RWPE2 (cell line): ENCODE results near the gene OR11G2.
"Not testable (repeated sequence)": the region's sequence is repeated elsewhere in the genome, so short reads cannot be mapped to it uniquely, and the experiment has no call there.

ENCODE experiments used
- ATAC-seq: fragments of 200-7000 bp; cut with Tn5 transposase; 3 replicates; pipeline ENCODE4 v1.9.1; 2021; ENCODE audit warnings: low read depth
- DNase-seq: peaks from one replicate; pipeline ENCODE4 v3.0.0-alpha.2; 2020; ENCODE audit warnings: low spot score
- H3K27ac ChIP-seq: fragments of 450-650 bp; 2 replicates; pipeline ENCODE4 v1.5.1; 2017; ENCODE audit warnings: mild to moderate bottlenecking; ENCODE audit not compliant: poor library complexity, severe bottlenecking
- H3K27me3 ChIP-seq: fragments of 250-450 bp; sonication (Bioruptor Pico); 2 replicates; pipeline ENCODE4 v1.5.1; 2021; ENCODE audit warnings: mild to moderate bottlenecking, moderate library complexity; ENCODE audit not compliant: insufficient read depth, poor library complexity, severe bottlenecking
- H3K36me3 ChIP-seq: fragments of 250-450 bp; sonication (Bioruptor Pico); 2 replicates; pipeline ENCODE4 v1.5.1; 2020; ENCODE audit warnings: low read depth, mild to moderate bottlenecking, moderate library complexity
- H3K4me1 ChIP-seq: fragments of 250-450 bp; sonication (Bioruptor Pico); 2 replicates; pipeline ENCODE4 v1.5.1; 2021; ENCODE audit warnings: mild to moderate bottlenecking, moderate library complexity; ENCODE audit not compliant: insufficient read depth, poor library complexity, severe bottlenecking
- H3K4me3 ChIP-seq: fragments of 250-450 bp; sonication (Bioruptor Pico); 2 replicates; pipeline ENCODE4 v1.5.1; 2021; ENCODE audit warnings: mild to moderate bottlenecking, moderate library complexity; ENCODE audit not compliant: severe bottlenecking
- H3K9me3 ChIP-seq: fragments of 250-450 bp; sonication (Bioruptor Pico); 2 replicates; pipeline ENCODE4 v1.5.1; 2021; ENCODE audit warnings: mild to moderate bottlenecking, moderate library complexity; ENCODE audit not compliant: severe bottlenecking
- TF ChIP-seq, protein P1 (sequence below): fragments of 450-650 bp; IDR thresholded peaks from one replicate; pipeline ENCODE4 v1.5.1; 2017; ENCODE audit warnings: mild to moderate bottlenecking, moderate library complexity; ENCODE audit not compliant: poor library complexity, severe bottlenecking

Gene OR11G2

DNA sequence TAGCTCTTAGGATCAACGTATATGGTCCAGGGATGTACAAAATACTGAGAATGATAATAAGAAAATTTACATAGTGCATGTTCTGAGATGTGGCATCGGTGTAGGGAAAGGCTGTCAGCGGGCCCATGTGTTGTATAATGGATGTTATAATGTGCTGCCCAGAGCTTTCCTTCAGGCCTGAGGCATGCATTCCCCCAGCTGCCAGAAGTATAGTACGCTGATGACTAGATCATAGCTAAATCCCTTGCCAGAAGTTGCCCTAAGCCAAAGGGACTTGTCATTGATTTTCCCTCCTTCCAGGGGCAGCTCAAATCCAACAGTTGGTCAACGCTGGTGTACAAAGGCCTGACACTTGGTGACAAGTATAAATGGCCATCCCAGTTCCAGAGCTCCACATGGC lies 6.5 kb upstream of the OR11G2 start:
- no peak overlapping the region for H3K27ac ChIP-seq
- ATAC-seq = no peak
- no peaks in the 10 kb centered on the region for H3K9me3 ChIP-seq
- no peak overlapping the region for H3K4me3 ChIP-seq
- H3K36me3 ChIP-seq = no peaks in the 10 kb centered on the region
- no peaks in the 10 kb centered on the region for H3K27me3 ChIP-seq
- no peak for DNase-seq
- TF ChIP-seq, protein P1, sequence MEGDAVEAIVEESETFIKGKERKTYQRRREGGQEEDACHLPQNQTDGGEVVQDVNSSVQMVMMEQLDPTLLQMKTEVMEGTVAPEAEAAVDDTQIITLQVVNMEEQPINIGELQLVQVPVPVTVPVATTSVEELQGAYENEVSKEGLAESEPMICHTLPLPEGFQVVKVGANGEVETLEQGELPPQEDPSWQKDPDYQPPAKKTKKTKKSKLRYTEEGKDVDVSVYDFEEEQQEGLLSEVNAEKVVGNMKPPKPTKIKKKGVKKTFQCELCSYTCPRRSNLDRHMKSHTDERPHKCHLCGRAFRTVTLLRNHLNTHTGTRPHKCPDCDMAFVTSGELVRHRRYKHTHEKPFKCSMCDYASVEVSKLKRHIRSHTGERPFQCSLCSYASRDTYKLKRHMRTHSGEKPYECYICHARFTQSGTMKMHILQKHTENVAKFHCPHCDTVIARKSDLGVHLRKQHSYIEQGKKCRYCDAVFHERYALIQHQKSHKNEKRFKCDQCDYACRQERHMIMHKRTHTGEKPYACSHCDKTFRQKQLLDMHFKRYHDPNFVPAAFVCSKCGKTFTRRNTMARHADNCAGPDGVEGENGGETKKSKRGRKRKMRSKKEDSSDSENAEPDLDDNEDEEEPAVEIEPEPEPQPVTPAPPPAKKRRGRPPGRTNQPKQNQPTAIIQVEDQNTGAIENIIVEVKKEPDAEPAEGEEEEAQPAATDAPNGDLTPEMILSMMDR = no peak
- H3K4me1 ChIP-seq = no peaks in the 10 kb centered on the region

DNA sequence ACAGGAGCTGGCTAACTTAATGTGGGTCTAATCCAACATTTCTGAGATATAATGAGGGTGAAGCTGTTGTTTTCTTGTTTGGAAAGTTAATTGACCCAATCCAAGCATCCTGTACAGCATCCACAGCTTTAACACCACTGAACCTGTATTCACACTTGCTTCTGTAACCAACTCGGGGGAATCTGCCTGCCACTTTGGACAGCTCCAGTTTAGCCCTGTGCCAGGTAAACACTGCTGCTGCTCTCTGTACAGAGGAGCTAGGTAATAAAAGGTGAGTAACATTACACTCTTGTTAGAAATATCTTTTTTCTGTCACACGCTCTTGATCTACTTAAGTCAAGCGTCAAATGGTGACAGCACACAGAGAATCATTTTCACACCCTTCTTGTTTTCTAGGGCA lies 700 bp downstream of the OR11G2 start:
- no peaks in the 10 kb centered on the region for H3K9me3 ChIP-seq
- no peak for DNase-seq
- H3K36me3 ChIP-seq = no peaks in the 10 kb centered on the region
- H3K27ac ChIP-seq = no peak overlapping the region
- no peaks in the 10 kb centered on the region for H3K4me1 ChIP-seq
- no peak; the same call in 2 of the 3 replicates for ATAC-seq
- peaks cover 29% of the 10 kb centered on the region for H3K27me3 ChIP-seq
- TF ChIP-seq, protein P1 = no peak
- H3K4me3 ChIP-seq = no peak overlapping the region

DNA sequence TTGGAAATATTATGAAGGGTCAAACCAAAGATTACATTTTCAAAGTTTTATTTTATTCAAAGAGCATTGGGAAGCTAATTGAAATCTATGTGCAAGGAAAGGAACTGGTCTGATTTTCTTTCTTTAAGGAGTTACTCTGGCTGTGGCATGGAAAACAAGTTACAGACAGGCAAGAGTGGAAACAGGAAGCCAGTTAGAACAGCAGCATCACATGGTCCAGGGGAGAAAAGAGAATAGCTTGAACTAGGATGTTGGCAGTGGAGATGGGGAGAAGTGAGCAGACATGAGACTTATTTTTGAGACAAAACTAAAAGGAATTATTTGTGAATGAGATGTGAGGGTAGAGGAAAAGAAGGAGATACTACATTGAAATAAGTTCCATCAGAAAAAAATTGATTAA lies 3.4 kb downstream of the OR11G2 start:
- Histone ChIP-seq H3K4me1 (no peaks in the 10 kb centered on the region), H3K36me3 (no peaks in the 10 kb centered on the region), H3K9me3 (no peaks in the 10 kb centered on the region), H3K4me3 (no peak overlapping the region), H3K27ac (no peak overlapping the region), H3K27me3 (peaks cover 29% of the 10 kb centered on the region)
- no peak for ATAC-seq
- TF ChIP-seq, protein P1 = no peak
- no peak for DNase-seq

DNA sequence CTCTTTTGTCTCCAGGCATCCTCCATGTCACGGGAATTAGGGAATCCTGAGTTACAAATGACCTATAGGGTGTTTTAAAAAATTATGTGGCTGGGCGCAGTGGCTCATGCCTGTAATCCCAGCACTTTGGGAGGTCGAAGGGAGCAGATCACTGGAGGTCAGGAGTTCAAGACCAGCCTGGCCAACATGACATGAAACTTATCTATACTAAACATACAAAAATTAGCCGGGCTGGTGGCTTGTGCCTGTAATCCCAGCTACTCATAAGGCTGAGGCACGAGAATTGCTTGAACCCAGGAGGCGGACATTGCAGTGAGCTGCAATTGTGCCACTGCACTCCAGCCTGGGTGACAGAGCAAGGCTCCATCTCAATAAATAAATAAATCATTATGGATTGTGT lies 4.5 kb downstream of the OR11G2 start:
- ATAC-seq, H3K4me3 ChIP-seq, H3K27ac ChIP-seq, H3K36me3 ChIP-seq, DNase-seq, H3K4me1 ChIP-seq, H3K9me3 ChIP-seq: not testable (repeated sequence)
- H3K27me3 ChIP-seq = peaks cover 33% of the 10 kb centered on the region

DNA sequence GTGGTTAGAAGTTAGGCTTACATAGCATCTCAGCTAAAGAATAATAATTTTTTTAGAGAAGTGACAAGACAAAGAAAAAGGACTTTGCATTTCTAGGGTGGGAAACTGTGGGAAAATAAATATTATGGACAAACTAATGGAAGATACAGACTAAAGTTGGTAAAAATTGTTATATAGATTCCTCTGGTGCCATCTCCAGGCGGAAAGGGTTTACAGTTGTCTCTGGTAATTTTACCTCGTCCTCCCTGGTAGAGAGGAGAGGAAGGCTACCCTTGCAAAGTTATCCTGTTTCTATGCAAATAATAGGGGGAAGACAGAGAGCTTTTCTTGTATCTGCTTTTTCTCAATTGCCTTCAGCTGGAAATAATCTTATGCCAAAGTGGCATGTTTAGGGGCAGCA lies 5.2 kb downstream of the OR11G2 start:
- no peaks in the 10 kb centered on the region for H3K9me3 ChIP-seq

More for the DNA sequence above, 5.2 kb downstream of the OR11G2 start:
- DNase-seq (no peak), ATAC-seq (no peak)
- TF ChIP-seq, protein P1 = no peak
- Histone ChIP-seq H3K4me3 (no peak overlapping the region), H3K27me3 (peaks cover 38% of the 10 kb centered on the region), H3K4me1 (no peaks in the 10 kb centered on the region), H3K27ac (no peak overlapping the region), H3K36me3 (no peaks in the 10 kb centered on the region)
